ENCODE results near the gene DNAAF8. TPM values are rescaled to one million over a fixed set of nuclear protein-coding genes. Genes with fewer than 3 reads are reported as not detected.

DNAAF8 gene
- total RNA-seq, 2 experiments from 2014 or later: 0.10 to 0.62 TPM

- Mint-ChIP-seq H3K27me3 (no peaks in the 10 kb centered on the region), H3K36me3 (no peaks in the 10 kb centered on the region), H3K27ac (no peak within 1 kb of the TSS), H3K4me1 (no peaks in the 10 kb centered on the region), H3K4me3 (no peak within 1 kb of the TSS), H3K9me3 (no peaks in the 10 kb centered on the region)
- no peak for DNase-seq
These were observed 53.5 kb downstream of the DNAAF8 start, which contains the start of gene SEPTIN12 for GRCh38 chr16:4787627-4788482. SEPTIN12 (minus strand) TSS chr16:4788345; CDS start chr16:4787645, 700 bp downstream.

GRCh38 chr16:4788489-4788889 lies 54.2 kb downstream of the DNAAF8 start:
- no peak for DNase-seq
- no peaks in the 10 kb centered on the region for H3K4me1 Mint-ChIP-seq

DNA sequence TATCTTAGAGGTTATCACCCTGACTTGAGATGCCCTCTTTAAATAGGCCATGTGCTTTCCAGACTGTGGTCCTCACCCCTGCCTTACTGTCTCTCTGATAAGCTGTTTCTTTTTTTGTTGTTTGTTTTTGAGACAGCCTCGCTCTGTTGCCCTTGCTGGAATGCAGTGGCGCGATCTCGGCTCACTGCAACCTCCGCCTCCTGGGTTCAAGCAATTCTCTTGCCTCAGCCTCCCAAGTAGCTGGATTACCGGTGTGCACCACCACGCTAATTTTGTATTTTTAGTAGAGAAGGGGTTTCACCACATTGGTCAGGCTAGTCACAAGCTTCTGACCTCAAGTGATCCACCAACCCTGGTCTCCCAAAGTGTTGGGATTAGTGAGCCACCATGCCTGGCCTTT lies 54.6 kb downstream of the DNAAF8 start:
- DNase-seq: no peak
- Mint-ChIP-seq H3K4me1 (no peaks in the 10 kb centered on the region), H3K4me3 (no peak overlapping the region), H3K27ac (no peak overlapping the region), H3K27me3 (no peaks in the 10 kb centered on the region), H3K9me3 (no peaks in the 10 kb centered on the region), H3K36me3 (no peaks in the 10 kb centered on the region)

More at GRCh38 chr16:4788489-4788889, 54.2 kb downstream of the DNAAF8 start:
- Mint-ChIP-seq H3K9me3 (no peaks in the 10 kb centered on the region), H3K36me3 (no peaks in the 10 kb centered on the region), H3K27ac (no peak overlapping the region), H3K4me3 (no peak overlapping the region), H3K27me3 (no peaks in the 10 kb centered on the region)

GRCh38 chr16:4790261-4790660 lies 55.9 kb downstream of the DNAAF8 start:
- no peaks in the 10 kb centered on the region for H3K4me1 Mint-ChIP-seq
- no peak for DNase-seq
- H3K27ac Mint-ChIP-seq: no peak overlapping the region
- no peaks in the 10 kb centered on the region for H3K36me3 Mint-ChIP-seq
- no peaks in the 10 kb centered on the region for H3K9me3 Mint-ChIP-seq
- no peaks in the 10 kb centered on the region for H3K27me3 Mint-ChIP-seq
- H3K4me3 Mint-ChIP-seq: no peak overlapping the region

GRCh38 chr16:4790871-4791270 lies 56.5 kb downstream of the DNAAF8 start:
- no peaks in the 10 kb centered on the region for H3K36me3 Mint-ChIP-seq
- H3K27me3 Mint-ChIP-seq: no peaks in the 10 kb centered on the region
- no peak overlapping the region for H3K27ac Mint-ChIP-seq
- no peak overlapping the region for H3K4me3 Mint-ChIP-seq
- no peaks in the 10 kb centered on the region for H3K9me3 Mint-ChIP-seq
- H3K4me1 Mint-ChIP-seq: no peaks in the 10 kb centered on the region
- no peak for DNase-seq

- no peak for DNase-seq
- Mint-ChIP-seq H3K9me3 (no peaks in the 10 kb centered on the region), H3K4me1 (no peaks in the 10 kb centered on the region), H3K27me3 (no peaks in the 10 kb centered on the region), H3K27ac (no peak overlapping the region), H3K4me3 (no peak overlapping the region), H3K36me3 (no peaks in the 10 kb centered on the region)
These were observed 58.7 kb downstream of the DNAAF8 start for GRCh38 chr16:4792951-4793513.

GRCh38 chr16:4795181-4795827 lies 61.0 kb downstream of the DNAAF8 start, which contains the start of gene SMIM22:
SMIM22 (plus strand) TSS chr16:4795369; CDS start chr16:4795735, 366 bp downstream.
- Mint-ChIP-seq H3K27me3 (no peaks in the 10 kb centered on the region), H3K9me3 (no peaks in the 10 kb centered on the region), H3K36me3 (no peaks in the 10 kb centered on the region), H3K4me1 (no peaks in the 10 kb centered on the region), H3K4me3 (no peak within 1 kb of the TSS), H3K27ac (no peak within 1 kb of the TSS)
- no peak for DNase-seq

GRCh38 chr16:4795828-4796572 lies 61.7 kb downstream of the DNAAF8 start:
- no peak overlapping the region for H3K27ac Mint-ChIP-seq
- no peaks in the 10 kb centered on the region for H3K36me3 Mint-ChIP-seq
- H3K27me3 Mint-ChIP-seq: no peaks in the 10 kb centered on the region
- H3K9me3 Mint-ChIP-seq: no peaks in the 10 kb centered on the region
- H3K4me3 Mint-ChIP-seq: no peak overlapping the region
- no peak for DNase-seq
- H3K4me1 Mint-ChIP-seq: peaks cover 3% of the 10 kb centered on the region

DNA sequence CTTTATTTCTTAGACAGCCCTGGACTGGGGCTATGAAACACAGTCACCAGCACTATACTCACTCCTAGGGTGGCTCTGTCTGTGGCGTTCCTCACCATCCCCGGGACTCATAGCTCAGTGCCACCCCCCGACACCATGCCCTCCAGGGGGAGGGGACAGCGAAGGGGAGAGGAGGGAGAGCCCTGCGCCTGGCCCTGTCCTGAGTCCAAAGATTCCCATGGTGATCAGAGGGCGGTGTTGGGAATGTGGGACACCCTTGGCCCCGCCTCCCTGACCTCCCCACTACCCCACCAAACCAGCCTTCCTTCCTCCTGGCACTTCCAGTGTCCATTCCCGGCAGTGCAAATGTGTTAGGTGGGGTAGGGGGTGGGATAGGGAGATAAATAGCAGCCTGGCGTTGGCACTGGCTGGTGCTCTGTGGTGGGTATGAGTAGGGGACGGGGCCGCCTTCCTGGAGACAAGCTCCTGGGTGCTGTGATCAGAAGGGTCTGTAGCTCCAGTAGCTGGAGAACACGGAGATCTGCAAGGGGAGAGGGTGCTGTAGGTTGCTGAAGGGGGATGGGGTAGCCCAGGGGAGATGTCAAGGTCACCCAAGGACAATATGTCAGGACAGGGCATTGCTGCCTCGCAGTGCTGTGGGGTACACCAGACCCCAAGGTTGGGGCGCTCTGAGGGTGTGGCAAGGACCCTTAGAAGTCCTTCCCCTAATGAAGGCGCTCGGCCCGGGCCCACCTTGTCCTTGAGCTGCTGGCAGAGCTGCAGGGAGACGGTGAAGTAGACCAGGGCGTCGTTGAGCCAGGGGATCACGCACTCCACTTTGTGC lies 62.9 kb downstream of the DNAAF8 start:
- Mint-ChIP-seq H3K9me3 (no peaks in the 10 kb centered on the region), H3K27ac (no peak overlapping the region), H3K27me3 (no peaks in the 10 kb centered on the region), H3K36me3 (no peaks in the 10 kb centered on the region), H3K4me1 (peaks cover 6% of the 10 kb centered on the region), H3K4me3 (no peak overlapping the region)
- no peak for DNase-seq

DNA sequence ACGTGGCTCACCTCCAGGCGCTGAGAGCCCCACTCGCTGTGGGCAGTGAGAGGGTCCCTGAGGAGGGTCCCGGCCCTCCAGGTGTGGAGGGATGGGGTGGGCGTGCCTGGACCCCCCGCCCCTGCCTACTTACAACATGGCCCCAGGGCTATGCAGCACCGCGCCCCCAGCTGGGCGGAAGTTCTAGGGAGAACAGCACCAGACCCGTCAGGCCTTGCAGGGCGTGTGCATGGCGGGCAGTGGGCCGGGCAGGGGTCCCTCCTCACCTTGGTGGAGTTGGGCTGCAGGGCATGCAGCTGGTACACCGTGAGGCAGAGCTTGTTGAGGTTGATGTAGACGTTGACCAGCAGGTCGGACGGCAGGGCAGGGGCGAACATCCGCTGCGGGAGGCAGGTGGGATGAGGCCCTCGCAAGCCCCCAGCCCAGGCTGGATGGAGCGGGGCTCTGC lies 63.5 kb downstream of the DNAAF8 start:
- Mint-ChIP-seq H3K4me1 (peaks cover 6% of the 10 kb centered on the region), H3K36me3 (no peaks in the 10 kb centered on the region), H3K27ac (no peak overlapping the region), H3K9me3 (no peaks in the 10 kb centered on the region), H3K4me3 (no peak overlapping the region), H3K27me3 (no peaks in the 10 kb centered on the region)
- no peak for DNase-seq

DNA sequence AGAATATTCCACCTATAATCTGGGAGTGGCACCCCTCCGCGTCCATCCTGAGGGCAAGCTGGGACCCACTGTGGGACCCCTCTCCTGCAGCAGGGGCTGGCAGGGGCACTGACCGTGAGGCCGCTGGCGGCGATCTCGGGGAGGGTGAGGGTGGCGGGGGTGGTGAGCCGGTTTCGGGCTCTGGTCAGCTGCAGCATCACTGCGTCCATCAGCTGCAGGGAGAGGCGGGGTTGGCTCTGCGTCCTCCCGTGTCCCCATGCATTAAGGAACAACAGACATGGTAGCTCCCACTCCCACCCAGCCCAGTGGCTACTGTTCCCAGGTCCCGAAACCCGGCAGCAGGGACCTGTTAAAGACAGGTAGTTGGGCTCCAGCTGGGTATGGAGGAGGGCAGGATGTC lies 64.1 kb downstream of the DNAAF8 start:
- DNase-seq: no peak
- no peaks in the 10 kb centered on the region for H3K27me3 Mint-ChIP-seq
- H3K36me3 Mint-ChIP-seq: no peaks in the 10 kb centered on the region
- H3K4me3 Mint-ChIP-seq: no peak overlapping the region
- no peak overlapping the region for H3K27ac Mint-ChIP-seq
- no peaks in the 10 kb centered on the region for H3K9me3 Mint-ChIP-seq
- peaks cover 12% of the 10 kb centered on the region for H3K4me1 Mint-ChIP-seq
